Ammon's horn (tissue), 1 donor: ENCODE measurements around the gene FKBP4.
A peak's percentile ranks its signal among the peaks of the same experiment; 100 is the strongest.

ENCODE experiments used
- DNase-seq: peaks from one replicate; pipeline ENCODE4 v3.0.0-alpha.2; 2016; ENCODE audit warnings: low spot score

FKBP4 gene

DNA sequence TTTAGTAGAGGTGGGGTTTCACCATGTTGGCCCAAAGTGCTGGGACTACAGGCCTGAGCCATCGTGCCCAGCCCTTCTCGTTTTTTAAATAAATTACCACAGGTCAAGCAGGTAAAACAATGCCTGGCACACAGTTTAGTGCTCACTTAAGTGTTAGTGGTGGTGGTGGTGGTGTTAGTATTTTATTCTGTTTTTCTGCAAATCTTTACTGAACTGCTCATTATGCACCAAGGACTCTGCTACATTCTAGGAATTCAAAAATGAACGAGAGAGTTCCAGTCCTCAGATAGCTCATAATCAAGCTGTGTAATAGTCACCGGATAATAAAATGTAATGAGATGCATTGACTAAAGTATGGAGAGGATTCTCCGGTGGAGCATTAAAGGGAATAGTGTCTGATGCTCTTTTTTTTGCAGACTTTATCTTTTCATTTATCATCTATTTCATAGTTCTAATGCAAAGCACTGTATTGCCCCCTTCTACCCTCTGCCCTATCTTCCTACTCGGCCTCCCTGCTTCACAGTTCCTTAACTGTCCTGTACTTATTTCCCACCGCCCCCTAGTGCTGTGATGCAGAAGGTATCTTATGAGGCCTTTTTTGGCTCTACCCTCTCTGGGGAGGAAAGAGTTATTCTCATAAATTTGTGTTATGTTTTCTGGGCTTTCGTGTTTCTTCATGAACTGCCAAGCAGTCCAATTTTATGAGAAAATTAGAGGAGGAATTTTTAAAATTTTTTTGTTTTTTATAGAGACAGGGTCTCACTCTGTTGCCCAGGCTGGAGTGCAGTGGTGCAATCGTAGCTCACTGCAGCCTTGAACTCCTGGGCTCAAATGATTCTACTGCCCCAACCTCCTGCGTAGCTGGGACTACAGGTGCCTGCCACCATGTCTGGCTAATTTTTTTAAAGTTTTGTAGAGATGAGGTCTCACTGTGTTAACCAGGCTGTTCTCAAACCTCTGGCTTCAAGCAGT lies 18.7 kb downstream of the FKBP4 start:
- DNase-seq = peak; percentile 63

- no peak for DNase-seq
These were observed 25.0 kb downstream of the FKBP4 start for GRCh38 chr12:2819810-2820209.

DNA sequence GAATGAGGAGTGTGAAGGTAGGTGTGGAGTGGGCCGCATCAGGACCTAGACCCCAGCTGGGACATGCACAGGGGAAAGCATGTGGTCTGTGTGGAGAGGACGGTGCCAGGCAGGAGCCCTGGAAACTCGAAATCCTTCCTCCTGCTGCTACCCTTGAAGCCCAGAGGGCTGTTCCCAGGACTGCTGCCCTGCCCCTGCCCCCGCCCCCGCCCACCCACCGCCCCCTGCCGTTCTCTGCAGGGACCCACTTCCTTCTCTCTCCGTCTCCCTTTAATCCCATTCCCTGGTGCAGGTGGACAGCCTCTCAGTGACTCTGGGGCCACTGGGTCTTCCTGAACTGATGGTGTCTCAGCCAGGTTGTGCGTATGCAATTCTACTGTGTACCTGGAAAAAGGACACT lies 25.7 kb downstream of the FKBP4 start:
- DNase-seq = no peak

DNA sequence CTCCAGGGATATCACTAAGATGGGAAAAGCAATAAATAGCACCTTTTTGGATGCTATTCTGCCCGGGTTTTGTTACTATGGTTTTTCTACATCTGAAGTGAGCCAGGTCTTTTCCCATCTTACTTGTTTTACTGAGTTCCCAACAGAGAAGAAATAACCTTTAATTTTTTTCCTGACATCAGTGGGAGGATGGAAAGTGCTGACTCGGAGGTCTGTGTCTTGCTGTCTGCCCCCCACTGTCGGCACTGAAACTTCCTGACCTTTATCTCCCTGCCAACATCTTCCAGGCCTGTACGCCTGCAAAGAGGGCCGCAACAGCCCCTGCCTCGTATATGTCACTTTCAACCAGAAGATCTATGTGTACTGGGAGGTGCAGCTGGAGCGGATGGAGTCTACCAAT lies 28.7 kb downstream of the FKBP4 start:
- DNase-seq = no peak

- no peak for DNase-seq
These were observed 29.8 kb downstream of the FKBP4 start for GRCh38 chr12:2824541-2824940.

- DNase-seq = peak; percentile 48
These were observed 30.4 kb downstream of the FKBP4 start for GRCh38 chr12:2825132-2825531.

DNA sequence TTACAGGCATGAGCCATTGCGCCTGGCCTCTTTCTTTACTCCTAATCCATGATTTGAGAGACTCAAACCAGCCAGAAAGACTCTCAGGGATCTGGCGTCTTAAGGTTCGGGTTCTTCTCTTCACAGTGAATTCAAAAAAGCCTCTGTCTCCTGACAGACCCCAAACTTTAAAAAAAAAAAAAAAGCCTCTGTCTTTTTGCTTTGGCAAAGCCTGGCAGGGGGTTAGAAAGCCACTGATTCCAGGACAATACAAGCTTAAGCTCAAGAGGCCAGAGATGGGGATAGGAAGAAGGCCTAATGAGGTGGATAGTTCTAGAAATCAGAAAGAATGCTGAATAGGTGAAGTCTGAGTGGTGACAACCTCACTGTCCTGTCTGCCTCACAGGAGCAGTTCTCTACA lies 31.3 kb downstream of the FKBP4 start:
- no peak for DNase-seq

DNA sequence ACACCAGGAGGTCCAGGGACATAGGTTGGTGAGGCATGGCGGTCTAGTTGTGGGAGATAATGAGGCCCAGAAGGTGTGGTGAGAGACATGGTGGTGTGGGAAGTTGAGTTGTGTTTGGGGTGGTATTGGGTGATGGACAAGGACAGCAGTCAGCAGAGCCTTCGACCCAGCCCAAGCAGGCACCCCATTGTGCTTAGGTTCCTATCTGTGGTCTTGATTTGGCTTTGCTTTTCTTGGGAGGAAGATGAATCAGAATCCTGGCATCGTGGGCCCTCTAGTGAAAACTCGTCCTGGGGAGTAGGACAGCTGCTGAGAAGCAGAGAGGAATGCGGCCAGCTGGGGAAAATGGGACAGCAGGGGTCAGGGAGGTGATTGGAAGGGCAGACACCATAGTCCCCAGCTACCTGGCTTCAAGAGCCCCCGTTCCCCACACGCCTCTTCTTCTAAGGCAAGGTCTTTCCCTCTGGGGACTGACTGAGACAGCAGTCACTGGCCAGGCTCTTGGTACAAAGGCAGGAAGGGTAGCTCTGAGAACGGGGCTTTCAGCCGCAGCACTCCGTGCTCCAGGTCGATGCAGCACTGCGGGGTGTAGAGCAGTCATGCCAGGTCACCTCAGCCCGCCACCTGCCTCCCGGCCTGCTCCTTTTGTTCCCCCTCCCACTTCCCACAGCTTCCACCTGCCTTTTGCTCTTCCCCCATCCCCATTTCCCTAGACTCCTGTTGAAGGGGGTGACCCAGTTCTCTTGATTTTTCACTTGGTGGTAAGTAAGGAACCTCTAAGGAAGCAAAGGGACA lies 32.1 kb downstream of the FKBP4 start:
- DNase-seq = no peak

DNA sequence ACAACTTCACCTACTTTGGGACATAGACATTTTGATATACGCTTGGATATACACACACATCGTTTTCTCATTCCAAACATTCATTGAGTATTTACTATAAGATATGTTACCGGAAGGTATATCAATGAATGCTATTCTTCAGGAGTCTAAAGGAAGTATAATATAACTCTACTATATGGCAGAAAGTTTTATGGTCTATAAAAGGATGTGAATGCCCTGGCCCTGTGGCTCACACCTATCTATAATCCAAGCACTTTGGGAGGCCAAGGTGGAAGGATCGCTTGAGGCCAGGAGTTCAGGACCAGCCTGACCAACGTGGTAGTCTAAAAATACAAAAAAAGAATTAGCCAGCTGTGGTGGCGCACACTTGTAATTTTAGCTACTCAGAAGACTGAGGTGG lies 34.5 kb downstream of the FKBP4 start:
- no peak for DNase-seq

DNA sequence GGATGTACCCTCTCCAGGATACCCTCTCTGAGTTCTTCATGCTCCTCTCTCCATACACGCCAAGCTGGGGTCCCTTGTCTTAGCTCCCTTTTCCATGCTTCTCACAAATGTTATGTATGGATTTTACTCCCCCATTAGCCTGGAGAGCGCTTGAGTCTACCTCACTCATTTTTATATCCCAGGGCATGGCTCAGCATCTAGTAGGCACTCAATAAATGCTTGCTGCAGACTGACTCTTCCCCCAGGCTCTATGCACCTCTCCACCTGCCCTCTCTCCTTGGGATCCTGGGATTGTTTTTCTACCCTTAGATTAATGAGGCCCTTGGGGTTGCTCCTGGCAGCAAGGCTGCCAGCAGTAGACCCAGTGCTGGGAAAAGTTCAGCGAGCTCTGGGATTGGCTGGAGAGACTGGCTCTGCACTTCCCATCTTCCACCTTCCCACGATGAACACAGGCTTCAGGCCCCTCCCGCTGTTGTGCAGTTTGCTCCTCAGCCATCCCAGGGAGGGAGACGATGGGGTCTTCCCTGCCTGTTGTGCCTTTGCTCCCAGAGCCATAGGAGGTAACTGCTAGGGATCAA lies 37.9 kb downstream of the FKBP4 start:
- no peak for DNase-seq

DNA sequence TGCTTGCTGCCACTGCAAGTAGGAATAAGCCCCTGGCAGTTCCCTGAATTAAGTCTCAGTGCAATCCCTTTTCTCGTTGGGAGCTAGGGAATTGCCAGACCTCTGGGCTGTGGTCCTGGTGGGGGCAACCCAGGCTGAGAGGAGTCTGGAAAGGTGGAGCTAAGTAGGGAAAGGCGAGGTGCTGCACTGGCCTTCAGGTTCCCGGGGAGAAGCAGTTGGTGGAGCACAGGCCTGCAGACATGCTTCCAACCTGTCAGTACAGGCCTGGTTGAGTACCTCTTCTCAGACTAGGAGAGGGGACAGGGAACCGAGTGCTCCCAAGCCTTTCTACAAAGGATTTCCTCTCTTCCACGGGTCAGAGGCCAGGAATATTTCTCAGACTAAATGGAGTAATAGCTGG lies 38.6 kb downstream of the FKBP4 start:
- DNase-seq = no peak

- no peak for DNase-seq
These were observed 39.0 kb downstream of the FKBP4 start for GRCh38 chr12:2833810-2834209.

- peak; percentile 82 for DNase-seq
These were observed 40.1 kb downstream of the FKBP4 start, which contains the start of gene NRIP2 for GRCh38 chr12:2834581-2835491. Gene NRIP2 (minus strand): TSS chr12:2835035. CDS start chr12:2834983, 52 bp downstream.

DNA sequence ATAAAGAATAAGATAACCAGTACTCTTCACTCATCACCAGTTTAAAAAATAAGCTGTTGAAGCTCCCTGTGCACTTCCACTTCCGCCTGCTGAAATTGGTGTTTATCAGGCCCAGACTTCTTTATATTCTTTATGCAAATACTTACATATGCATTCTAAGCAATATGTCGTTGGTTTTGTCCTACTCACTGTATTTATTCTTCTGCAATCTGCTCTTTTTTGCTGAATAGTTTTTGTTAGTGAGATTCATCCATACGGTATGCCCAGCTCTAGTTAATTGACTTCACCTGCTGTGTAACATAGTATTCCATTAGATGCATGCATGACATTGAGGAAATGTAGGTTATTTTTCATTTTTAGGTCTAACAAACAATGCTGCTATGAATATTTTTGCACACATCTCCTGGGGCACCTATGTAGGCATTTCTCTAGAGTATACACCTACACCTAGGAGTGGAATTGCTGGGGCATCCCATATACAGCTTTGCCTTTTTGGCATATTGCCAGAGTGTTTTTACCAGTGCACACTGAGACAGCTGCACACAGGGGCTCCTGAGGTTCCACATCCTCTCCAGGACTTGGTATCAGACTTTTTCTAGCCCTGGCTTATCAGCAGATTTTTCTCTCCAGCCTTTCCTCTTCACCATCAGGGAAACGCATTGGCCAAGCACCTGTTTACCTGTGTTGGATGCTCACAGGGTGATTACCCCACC lies 41.1 kb downstream of the FKBP4 start:
- DNase-seq = no peak

DNA sequence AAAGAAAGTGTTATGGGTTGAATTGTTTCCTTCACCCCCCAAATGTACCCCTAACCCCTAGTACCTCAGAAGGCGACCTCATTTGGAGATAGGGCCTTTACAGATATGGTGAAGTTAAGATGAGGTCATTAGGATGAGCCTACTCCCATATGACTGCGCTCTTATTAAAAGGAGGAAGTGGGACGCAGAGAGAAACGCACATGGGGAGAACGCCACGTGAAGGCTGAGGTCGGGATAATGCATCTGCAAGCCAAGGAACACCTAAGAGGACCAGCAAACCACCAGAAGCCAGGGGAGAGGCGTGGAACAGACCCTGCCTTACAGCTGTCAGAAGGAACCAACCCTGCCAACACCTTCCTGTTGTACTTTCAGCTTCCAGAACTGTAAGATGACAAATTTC lies 41.8 kb downstream of the FKBP4 start:
- no peak for DNase-seq

DNA sequence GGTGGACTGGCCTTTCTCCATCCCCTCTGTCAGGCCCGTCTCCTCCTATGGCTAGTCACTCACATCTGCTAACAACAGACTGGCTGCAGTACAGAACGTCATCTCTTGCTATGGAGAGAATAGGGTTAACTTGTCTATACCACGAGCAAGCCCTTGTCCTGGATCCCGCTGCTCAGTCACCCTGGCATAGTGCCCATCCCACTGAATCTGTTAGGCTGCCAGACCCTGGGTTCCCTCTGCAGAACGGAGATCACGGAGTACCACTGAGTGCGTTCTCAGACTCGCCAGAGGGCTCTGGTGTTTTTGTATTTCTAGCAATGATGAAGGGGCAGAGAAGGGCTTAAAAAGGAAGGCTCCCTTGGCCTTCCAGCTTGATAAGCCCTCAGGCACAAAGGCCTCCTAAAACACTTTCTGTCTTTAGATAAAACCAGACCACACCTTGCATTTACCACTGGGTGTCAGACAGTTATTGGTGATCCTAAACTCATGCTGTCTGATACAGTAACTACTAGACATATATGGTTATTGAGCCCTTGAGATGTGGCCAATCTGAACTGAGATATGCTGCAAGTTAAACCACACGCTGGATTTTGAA lies 46.4 kb downstream of the FKBP4 start:
- DNase-seq = no peak

GRCh38 chr12:2842948-2843347 lies 48.2 kb downstream of the FKBP4 start:
- DNase-seq = no peak

GRCh38 chr12:2844786-2845185 lies 50.0 kb downstream of the FKBP4 start:
- no peak for DNase-seq

GRCh38 chr12:2845280-2845679 lies 50.5 kb downstream of the FKBP4 start:
- DNase-seq = no peak

- no peak for DNase-seq
These were observed 57.2 kb downstream of the FKBP4 start for GRCh38 chr12:2851931-2852330.
